ENCODE measurements around the gene TINAGL1.

TINAGL1 gene

GRCh38 chr1:31627930-31628559, 51.7 kb downstream of the TINAGL1 start:
- DNase-seq: no peak

GRCh38 chr1:31628931-31629556, 52.7 kb downstream of the TINAGL1 start:
- DNase-seq: no peak

DNA sequence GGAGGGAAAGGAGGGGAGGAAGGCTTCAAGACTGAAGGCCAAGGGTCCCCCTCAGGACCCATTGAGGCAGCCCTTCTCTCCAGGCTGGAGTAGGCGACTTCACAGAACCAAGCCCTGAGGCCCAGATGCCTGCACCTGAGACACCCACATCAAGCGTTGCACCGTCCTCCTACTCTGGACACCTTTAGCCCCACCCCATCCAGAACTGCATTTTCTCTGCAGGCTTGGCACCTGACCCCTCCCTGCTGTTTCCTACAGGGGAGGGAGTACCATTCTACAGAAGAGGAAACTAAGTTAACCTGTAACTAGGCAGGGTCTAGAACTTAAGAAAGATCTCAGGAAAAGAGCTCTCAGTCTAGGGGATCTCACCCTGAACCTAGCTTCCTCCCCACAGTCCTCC, 56.3 kb downstream of the TINAGL1 start:
- no peak for DNase-seq

DNA sequence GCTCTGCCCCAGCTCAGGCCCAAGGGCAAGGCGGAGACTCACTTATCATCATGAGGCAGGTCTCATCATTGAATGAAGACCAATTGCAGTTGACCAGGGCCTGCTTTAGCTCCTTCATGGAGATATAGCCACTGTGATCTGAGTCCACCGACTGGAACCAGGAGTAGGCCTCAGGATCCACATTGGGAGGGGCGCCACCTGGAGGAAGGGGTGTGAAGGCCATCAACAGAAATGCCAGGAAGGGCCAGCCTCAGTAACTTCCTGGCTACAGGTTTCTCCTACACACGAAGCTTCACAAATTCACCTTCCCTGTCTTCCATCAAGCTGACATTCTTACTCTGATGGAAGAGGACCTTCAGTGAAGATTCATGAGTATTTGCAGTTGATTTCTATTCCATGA, 56.8 kb downstream of the TINAGL1 start:
- DNase-seq: no peak
